HepG2 (cell line): Measurements from ENCODE around the gene ACSS2. TPM values are rescaled to one million over a fixed set of nuclear protein-coding genes. Genes with fewer than 3 reads are reported as not detected.

Experiments
- BRD4 ChIP-seq: sonication (generic); formaldehyde crosslinking; IDR thresholded peaks from 2 replicates; pipeline ENCODE4 v1.4.0; 2020; ENCODE audit warnings: missing genetic modification reagents
- CBX5 ChIP-seq: sonication (generic); formaldehyde crosslinking; IDR thresholded peaks from 2 replicates; pipeline ENCODE4 v1.4.0; 2020; ENCODE audit warnings: missing genetic modification reagents, borderline replicate concordance
- CREM ChIP-seq, 2 experiments: sonication (generic) in 1 of 2; formaldehyde crosslinking in 1 of 2; IDR thresholded peaks; 2 replicates each; pipeline versions ENCODE4 v1.4.0 to v1.6.1; 2016 to 2020; ENCODE audit warnings: antibody characterized with exemption in 1 of 2, mild to moderate bottlenecking in 1 of 2, missing genetic modification reagents in 1 of 2
- FOXJ3 ChIP-seq: sonication (generic); formaldehyde crosslinking; IDR thresholded peaks from 2 replicates; pipeline ENCODE4 v1.4.0; 2020; ENCODE audit warnings: missing genetic modification reagents, mild to moderate bottlenecking, borderline replicate concordance
- HOXA7 ChIP-seq: sonication (generic); formaldehyde crosslinking; IDR thresholded peaks from 2 replicates; pipeline ENCODE4 v1.8.1; 2022; ENCODE audit warnings: mild to moderate bottlenecking, missing genetic modification reagents, moderate library complexity
- JUND ChIP-seq: sonication (generic); formaldehyde crosslinking; IDR thresholded peaks from 2 replicates; pipeline ENCODE4 v1.8.0; 2022; ENCODE audit warnings: mild to moderate bottlenecking, missing genetic modification reagents
- KAT7 ChIP-seq: IDR thresholded peaks from 2 replicates; pipeline ENCODE4 v1.6.1; 2018; ENCODE audit warnings: borderline replicate concordance, missing compliant biosample characterization
- KAT8 ChIP-seq: IDR thresholded peaks from 2 replicates; pipeline ENCODE4 v1.6.1; 2016; ENCODE audit warnings: missing genetic modification reagents, missing compliant biosample characterization
- KLF13 ChIP-seq: sonication (generic); formaldehyde crosslinking; IDR thresholded peaks from 2 replicates; pipeline ENCODE4 v1.4.0; 2020; ENCODE audit warnings: mild to moderate bottlenecking, missing genetic modification reagents
- NCOA5 ChIP-seq: sonication (generic); formaldehyde crosslinking; IDR thresholded peaks from 2 replicates; pipeline ENCODE4 v1.4.0; 2020; ENCODE audit warnings: missing genetic modification reagents
- PAF1 ChIP-seq: IDR thresholded peaks from 2 replicates; pipeline ENCODE4 v1.6.1; 2016; ENCODE audit warnings: missing genetic modification reagents, missing compliant biosample characterization
- RBM39 ChIP-seq: fragments of 200-400 bp; formaldehyde crosslinking; IDR thresholded peaks from one replicate; pipeline ENCODE4 v1.6.1; 2018; ENCODE audit warnings: antibody characterized with exemption, mild to moderate bottlenecking, low read depth, low read length; ENCODE audit not compliant: poor library complexity, severe bottlenecking
- SMARCC2 ChIP-seq: fragments of 450-650 bp; IDR thresholded peaks from 2 replicates; pipeline ENCODE4 v1.6.1; 2017; ENCODE audit warnings: antibody characterized with exemption, mild to moderate bottlenecking
- TEAD2 ChIP-seq: sonication (generic); formaldehyde crosslinking; IDR thresholded peaks from 2 replicates; pipeline ENCODE4 v1.9.0; 2021; ENCODE audit warnings: missing genetic modification reagents
- THAP8 ChIP-seq: sonication (generic); formaldehyde crosslinking; IDR thresholded peaks from 2 replicates; pipeline ENCODE4 v1.5.1; 2020; ENCODE audit warnings: missing genetic modification reagents, mild to moderate bottlenecking, borderline replicate concordance
- ZKSCAN1 ChIP-seq: fragments of 150-350 bp; IDR thresholded peaks from 2 replicates; pipeline ENCODE4 v1.6.1; 2014; ENCODE audit warnings: low read length
- ZMYM3 ChIP-seq: sonication (generic); formaldehyde crosslinking; IDR thresholded peaks from 2 replicates; pipeline ENCODE4 v1.5.1; 2020; ENCODE audit warnings: mild to moderate bottlenecking, missing genetic modification reagents
- ZNF24 ChIP-seq: fragments of 450-650 bp; IDR thresholded peaks from 2 replicates; pipeline ENCODE4 v1.6.1; 2017; ENCODE audit warnings: antibody characterized with exemption, mild to moderate bottlenecking
- ZNF274 ChIP-seq: sonication (generic); formaldehyde crosslinking; IDR thresholded peaks from 2 replicates; pipeline ENCODE4 v1.5.1; 2020; ENCODE audit warnings: mild to moderate bottlenecking, missing genetic modification reagents
- ZNF329 ChIP-seq: sonication (generic); formaldehyde crosslinking; IDR thresholded peaks from 2 replicates; pipeline ENCODE4 v1.9.0; 2021; ENCODE audit warnings: low read depth, mild to moderate bottlenecking, missing genetic modification reagents
- ZNF580 ChIP-seq: IDR thresholded peaks from 2 replicates; pipeline ENCODE4 v1.6.1; 2016; ENCODE audit warnings: low read depth, borderline replicate concordance
- ZNF629 ChIP-seq: sonication (generic); formaldehyde crosslinking; conservative IDR thresholded peaks from 2 replicates; pipeline ENCODE4 v1.5.0; 2020; ENCODE audit warnings: missing genetic modification reagents
- ZNF772 ChIP-seq: sonication (generic); formaldehyde crosslinking; IDR thresholded peaks from 2 replicates; pipeline ENCODE4 v1.5.0; 2020; ENCODE audit warnings: mild to moderate bottlenecking, missing genetic modification reagents
- ZNF800 ChIP-seq: sonication (generic); formaldehyde crosslinking; IDR thresholded peaks from 2 replicates; pipeline ENCODE4 v1.4.0; 2020; ENCODE audit warnings: missing genetic modification reagents
- polyA plus RNA-seq, 8 experiments: library from polyadenylated mRNA; depleted of rRNA in 3 of 8; stranded (reverse) in 7 of 8; unstranded in 1 of 8; fragments of >200 nt; fragmentation: Illumina TruSeq in 4 of 8; extraction: Trizol in 4 of 8; gene quantifications; 2 replicates each; pipeline versions ENCODE4 v1.2.1 to v1.2.3, GENCODE V29; 2011 to 2016; ENCODE audit warnings: low read depth in 4 of 8, missing spikeins in 1 of 8, mixed read lengths in 1 of 8; ENCODE audit not compliant: insufficient read depth in 1 of 8
- total RNA-seq, 5 experiments: library from RNA; depleted of rRNA; stranded (reverse); fragments of >200 nt; fragmentation: Illumina TruSeq; extraction: Trizol; gene quantifications; 2 replicates each; pipeline ENCODE4 v1.2.3, GENCODE V29; 2016; ENCODE audit warnings: low read depth in 1 of 5
- TF ChIP-seq, protein P1 (sequence below): IDR thresholded peaks from 2 replicates; pipeline ENCODE4 v1.6.1; 2012; ENCODE audit warnings: inconsistent platforms
- TF ChIP-seq, protein P2 (sequence below): sonication (generic); formaldehyde crosslinking; conservative IDR thresholded peaks from 2 replicates; pipeline ENCODE4 v1.4.0; 2020; ENCODE audit warnings: missing genetic modification reagents

The ACSS2 gene
- total and polyA plus RNA-seq, 2 of the 13 experiments (the other 11 are each of a cell fraction or from before 2014, with no cell fraction given) = 72.8 to 89.7 TPM

- TF ChIP-seq ZNF274 (CRISPR knock-in tag) (peak; percentile 18; the same call in 1 of the 2 replicates), HOXA7 (CRISPR knock-in tag) (no peak), SMARCC2 (no peak), ZNF772 (CRISPR knock-in tag) (no peak), TEAD2 (CRISPR knock-in tag) (no peak), CBX5 (CRISPR knock-in tag) (0 out of 2 replicates have a peak, but pooled peaks have one; percentile 11), ZNF329 (CRISPR knock-in tag) (no peak), THAP8 (CRISPR knock-in tag) (no peak; the same call in 1 of the 2 replicates), ZNF629 (no peak), CREM (IDR thresholded peaks at IDR 0.05) (no peak), CREM (CRISPR knock-in tag; IDR thresholded peaks at IDR 0.05) (no peak), FOXJ3 (CRISPR knock-in tag) (no peak), NCOA5 (CRISPR knock-in tag) (no peak), ZMYM3 (CRISPR knock-in tag) (peak; percentile 5; the same call in 1 of the 2 replicates), PAF1 (CRISPR knock-in tag) (no peak), ZNF580 (peak; percentile 74; the same call in 1 of the 2 replicates), KLF13 (peak; percentile 53; the same call in 1 of the 2 replicates), RBM39 (no peak), ZKSCAN1 (peak; percentile 40; the same call in 1 of the 2 replicates), ZNF800 (CRISPR knock-in tag) (no peak), JUND (CRISPR knock-in tag) (no peak), BRD4 (CRISPR knock-in tag) (no peak), KAT8 (peak; percentile 57; the same call in 1 of the 2 replicates), KAT7 (CRISPR knock-in tag) (peak; percentile 40; the same call in 1 of the 2 replicates), ZNF24 (no peak)
- TF ChIP-seq, protein P1, sequence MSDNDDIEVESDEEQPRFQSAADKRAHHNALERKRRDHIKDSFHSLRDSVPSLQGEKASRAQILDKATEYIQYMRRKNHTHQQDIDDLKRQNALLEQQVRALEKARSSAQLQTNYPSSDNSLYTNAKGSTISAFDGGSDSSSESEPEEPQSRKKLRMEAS = no peak
- TF ChIP-seq, protein P2, sequence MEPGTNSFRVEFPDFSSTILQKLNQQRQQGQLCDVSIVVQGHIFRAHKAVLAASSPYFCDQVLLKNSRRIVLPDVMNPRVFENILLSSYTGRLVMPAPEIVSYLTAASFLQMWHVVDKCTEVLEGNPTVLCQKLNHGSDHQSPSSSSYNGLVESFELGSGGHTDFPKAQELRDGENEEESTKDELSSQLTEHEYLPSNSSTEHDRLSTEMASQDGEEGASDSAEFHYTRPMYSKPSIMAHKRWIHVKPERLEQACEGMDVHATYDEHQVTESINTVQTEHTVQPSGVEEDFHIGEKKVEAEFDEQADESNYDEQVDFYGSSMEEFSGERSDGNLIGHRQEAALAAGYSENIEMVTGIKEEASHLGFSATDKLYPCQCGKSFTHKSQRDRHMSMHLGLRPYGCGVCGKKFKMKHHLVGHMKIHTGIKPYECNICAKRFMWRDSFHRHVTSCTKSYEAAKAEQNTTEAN (CRISPR knock-in tag) = no peak
Observed at GRCh38 chr20:34874094-34874654, 2.2 kb upstream of the ACSS2 start (continued).
